HG03280 (cell line): Measurements from ENCODE around the gene AGAP2.

Source experiments
- ATAC-seq: cut with Tn5 transposase; IDR thresholded peaks from one replicate; pipeline ENCODE4 v1.9.1; 2021; ENCODE audit warnings: mild to moderate bottlenecking, moderate library complexity; ENCODE audit not compliant: unreplicated experiment

AGAP2 gene

DNA sequence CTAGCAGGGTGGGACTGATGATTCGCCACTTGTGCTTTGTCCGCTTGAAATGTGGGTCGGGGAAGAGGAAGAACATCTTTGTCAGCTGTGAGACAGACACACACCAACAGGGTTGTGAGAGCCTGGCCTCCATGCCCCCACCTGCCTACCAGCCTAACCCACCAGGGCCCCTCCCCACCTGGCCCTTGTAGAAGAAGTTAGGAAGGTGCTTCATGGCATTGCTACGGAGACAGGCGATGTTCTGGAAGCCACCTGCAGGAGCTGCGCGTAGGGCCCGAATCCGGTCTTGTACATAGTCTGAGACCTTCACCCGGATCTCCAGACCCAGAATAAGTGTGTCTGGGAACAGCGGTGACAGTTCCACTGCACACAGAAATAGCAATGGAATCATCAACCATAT lies 31.1 kb upstream of the AGAP2 start:
- no peak for ATAC-seq

DNA sequence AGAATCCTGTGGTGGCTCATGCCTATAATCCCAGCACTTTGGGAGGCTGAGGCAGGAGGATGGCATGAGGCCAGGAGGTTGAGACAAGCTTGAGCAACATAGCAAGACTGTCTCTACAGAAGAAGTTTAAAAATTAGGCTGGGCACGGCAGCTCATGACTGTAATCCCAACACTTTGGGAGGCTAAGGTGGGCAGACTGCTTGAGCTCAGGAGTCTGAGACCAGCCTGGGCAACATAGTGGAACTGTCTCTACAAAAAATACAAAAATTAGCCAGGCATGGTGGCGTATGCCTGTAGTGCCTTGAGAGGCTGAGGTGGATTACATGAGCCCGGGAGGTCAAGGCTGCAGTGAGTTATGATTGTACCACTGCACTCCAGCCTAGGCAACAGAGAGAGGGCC lies 29.3 kb upstream of the AGAP2 start:
- no peak for ATAC-seq

DNA sequence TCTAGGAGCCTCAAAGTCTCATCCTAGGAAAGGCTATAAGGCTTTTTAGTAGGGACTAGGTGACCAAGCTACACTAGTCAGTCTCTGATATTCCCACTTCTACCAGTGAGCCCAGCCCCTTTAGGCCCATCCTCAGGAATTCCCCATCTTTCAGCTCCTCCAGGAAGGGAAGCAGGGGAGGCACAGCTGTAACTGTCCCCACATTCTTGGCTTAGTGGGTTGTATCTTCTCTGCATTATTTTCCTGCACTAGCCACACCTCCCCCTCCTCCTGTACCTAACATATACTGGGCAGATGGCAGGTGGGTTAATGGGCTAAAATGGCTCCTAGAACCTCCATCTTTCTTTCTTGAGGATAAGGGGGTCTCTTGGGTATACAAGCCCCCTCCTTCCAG lies 28.8 kb upstream of the AGAP2 start:
- no peak for ATAC-seq

DNA sequence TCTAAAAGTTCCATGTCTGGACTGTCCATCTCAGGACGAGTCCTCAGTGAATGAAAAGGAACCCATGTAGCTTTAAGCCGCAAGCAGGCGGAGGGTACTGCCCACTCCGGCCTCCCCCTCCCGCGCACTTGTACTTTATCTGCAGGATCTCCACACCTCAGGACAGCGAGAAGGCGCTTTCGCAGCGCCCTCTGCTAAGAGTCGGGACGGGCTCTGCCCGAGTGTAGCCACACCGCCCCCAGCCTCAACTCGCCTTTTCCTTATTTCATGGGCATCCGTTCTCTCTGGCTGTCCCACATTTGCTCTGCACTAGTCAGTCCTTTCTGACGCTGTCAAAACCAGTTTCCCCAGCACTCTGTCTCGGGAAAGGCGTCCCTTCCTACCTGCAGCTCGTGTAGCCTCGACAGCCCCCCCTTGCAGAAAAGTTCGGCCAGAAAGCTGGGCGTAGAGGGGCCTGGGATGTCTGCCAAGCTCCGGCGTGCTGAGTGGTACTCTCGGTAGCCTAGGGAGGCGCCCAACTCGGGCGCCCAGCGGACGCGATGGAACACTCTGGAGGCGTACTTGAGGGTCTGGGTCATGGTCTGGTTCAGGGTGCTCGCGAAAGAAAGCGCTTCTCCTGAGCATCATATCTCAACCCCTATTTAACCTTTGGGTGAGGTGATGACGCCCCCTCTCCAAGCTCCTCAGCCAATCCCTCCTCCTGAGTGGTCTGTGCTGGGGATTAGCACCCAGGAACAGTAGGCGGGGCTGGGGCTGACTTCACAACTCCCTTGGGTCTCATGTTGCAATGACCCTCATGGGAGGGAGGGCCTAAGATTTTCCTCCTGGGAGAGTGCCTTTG lies 28.1 kb upstream of the AGAP2 start, which contains the start of gene CYP27B1:
CYP27B1 (minus strand) TSS at position 615 of the 841 bp plus-strand sequence; CDS start at position 578, 37 bp downstream.
- no peak for ATAC-seq

DNA sequence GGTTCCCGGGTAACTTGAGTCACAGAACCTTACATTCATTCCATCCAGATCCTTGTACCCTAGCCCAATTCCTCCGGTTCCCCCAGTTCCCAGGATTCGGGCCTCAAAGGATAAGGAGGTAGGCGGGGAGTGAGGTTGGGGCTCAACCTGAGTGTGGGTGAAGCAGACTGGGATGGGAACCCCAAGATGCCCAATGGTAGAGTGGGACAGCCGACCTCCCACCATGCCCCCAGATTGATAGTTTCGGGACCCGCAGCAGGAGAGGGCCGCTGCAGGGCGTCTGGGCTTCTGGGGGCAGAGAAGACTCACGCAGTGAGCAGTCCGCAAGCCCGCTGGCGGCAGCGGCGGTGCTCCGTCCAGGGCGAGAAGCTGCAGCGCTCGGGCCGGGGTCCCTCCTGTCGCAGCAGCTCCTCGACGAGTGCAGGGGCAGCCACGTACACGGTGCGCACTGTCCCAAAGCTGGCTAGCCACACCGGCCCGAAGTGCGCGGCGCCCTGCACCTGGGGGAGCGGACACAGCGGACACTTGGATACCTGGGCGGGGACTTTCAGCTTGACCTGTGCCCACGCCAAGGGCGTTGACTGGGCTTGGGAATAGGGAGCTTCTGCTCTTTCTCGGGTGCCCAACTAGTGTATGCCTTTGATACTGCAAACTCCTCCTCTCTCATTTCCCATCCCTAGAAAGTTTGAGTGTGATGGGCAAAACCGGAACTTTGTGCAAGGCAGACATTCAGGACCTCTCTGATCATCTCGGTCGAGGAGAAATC lies 27.3 kb upstream of the AGAP2 start:
- no peak for ATAC-seq

DNA sequence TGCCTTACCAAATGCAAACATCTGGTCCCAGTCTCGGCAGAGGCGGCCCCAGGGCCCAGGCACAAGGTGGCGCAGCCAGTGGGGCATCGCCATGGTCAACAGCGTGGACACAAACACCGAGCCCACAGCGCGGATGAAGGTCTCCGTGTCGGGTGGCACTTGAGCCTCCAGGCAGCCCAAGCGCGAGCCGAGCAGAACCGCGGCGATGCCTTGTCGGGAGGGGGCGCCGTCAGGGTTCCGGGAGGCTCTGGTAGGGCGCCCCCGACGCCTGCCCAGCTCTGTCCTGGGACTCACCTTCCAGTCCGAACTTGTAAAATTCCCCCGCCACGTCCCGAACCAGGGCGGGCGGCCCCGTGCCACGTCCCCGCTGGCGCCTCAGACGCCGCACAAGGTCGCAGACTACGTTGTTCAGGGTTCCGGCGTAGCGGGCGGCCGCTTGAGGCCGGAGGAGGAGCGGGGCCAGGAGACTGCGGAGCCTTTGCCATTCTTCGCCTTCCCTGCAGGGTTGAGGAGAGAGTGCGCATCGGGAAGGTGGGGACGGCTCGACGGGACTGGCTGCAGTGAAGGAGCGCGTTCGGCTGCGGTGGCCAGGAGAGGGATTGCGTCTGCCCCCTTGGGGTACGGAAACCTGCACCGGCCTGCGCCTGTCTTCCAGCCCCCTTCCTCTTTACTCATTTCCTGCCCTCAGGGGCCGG lies 26.6 kb upstream of the AGAP2 start:
- ATAC-seq, result peak; percentile 66

DNA sequence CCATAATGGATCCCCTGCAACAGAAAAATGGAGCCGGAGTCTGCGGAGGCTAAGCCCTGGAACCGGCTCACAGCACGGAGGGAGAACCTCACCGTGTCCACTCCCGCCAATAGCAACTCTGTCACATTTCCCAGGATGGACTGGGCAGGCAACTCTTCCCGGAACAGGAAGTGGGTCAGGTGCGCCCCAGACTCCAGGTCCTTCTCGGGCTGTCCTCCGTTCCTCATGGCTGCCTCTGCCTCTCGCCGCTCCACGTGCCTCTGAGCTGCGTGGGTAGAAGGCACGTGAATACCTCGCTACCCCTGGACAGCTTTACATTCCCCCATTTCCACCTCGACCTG lies 26.1 kb upstream of the AGAP2 start:
- ATAC-seq, result peak; percentile 9

DNA sequence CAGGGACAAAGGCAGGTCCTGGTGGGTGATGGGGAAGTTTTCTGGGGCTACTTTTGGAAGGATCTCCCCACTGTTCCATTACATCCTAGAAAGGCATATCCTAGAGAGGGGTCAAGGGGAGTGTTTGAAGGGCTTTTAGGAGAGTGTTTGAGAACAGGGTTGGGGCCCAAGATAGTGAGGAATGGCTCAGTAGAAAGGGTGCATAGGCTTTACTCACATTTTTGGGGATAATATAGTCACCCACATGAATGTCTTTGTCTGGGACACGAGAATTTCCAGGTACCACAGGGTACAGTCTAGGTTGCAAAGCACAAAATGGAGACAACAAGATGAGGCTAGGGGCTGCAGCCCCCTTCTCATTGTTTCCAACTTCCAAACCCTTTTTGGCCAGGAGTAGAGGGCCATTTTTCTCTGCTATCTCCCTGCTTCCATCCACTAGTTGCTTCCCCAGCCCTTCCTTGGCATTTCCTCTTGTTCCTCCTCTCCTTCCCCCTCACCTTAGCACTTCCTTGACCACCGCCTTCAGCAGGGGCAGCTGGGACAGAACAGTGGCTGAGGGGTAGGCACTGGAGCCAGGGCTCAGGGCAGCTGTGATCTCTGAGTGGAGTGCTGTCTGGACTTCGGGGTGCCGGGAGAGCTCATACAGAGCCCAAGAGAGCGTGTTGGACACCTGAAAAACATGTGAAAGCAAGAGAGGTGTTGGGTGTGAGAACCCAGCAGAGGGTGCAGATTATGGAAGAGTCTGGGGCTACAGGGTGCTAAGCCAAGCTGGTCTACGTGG lies 25.5 kb upstream of the AGAP2 start:
- ATAC-seq, result no peak

DNA sequence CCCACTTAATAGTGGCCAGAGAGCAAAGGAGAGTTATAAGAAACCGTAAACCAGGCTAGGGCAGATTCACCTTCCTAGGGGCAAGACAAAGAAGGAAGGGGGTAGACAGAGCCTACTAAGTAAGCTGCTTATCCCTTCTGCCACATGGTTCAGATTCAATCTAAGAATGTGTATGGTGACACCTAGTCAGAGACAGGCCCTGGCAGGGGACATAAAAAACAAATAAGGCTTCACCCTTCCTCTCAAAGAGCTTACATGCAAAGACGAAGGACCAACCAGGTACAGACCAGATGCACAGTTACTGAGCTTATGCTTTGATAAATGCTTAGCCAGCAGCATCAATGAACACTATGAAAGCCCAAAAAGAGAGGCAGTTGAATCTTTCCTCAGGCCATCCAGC lies 23.9 kb upstream of the AGAP2 start:
- ATAC-seq, result no peak

DNA sequence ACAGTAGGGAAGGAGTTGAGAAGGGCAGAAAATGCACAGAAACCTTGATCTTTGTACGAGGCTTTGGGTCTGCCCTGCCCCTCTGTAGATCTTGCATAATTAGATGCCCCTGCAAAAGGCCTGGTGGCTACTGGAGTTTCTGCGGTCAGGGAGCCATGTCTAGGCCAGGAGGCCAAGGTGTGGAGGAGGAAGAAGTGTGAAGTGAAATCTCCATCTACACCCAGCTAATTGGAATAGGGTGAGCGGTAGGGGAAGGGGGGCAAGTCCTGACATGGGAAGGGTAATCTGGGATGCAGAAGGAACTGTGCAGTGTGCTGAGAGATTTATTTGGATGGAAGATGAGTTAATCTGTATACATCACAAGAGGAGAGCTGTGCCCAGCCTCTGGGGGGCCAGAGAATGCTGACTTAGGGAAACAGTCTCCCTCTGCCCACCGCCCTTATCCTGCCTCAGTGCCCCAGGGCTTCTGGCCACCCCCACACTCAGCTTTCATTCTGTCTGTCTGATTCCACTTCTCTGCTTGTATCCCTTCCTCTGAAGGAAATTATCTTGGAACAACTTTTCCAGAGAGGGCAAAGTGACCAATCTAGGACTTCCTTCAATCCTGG lies 23.0 kb upstream of the AGAP2 start:
- no peak for ATAC-seq

DNA sequence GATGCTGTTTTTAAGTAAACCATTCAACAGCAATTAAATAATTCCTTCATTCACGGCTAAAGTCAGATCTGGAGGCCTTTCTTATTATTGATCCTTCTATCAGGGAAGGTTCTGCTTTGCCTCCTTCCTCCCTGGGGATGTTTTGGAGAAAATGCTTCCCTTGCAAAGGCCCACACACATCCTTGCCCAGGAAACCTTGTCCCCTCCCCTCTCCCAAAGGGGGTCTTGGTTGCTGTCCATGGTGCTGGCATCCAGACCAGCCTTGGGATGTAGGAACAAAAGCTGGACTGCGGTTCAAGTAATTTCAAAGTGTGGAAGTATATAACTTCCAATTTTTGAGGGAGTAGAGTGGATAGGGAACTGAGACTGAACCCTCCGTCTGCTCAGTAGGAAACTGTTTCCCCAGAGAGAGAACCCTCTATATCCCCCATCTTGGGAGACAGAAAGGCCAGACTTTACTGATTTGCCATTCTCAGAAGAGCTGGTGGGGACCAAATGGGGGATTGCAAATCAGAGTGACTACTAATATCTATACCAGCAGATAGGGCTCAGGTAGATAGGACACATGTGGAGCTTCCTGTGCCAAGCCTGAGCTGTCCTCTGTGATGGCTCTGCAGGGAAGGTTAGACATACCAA lies 21.9 kb upstream of the AGAP2 start:
- ATAC-seq, result no peak

DNA sequence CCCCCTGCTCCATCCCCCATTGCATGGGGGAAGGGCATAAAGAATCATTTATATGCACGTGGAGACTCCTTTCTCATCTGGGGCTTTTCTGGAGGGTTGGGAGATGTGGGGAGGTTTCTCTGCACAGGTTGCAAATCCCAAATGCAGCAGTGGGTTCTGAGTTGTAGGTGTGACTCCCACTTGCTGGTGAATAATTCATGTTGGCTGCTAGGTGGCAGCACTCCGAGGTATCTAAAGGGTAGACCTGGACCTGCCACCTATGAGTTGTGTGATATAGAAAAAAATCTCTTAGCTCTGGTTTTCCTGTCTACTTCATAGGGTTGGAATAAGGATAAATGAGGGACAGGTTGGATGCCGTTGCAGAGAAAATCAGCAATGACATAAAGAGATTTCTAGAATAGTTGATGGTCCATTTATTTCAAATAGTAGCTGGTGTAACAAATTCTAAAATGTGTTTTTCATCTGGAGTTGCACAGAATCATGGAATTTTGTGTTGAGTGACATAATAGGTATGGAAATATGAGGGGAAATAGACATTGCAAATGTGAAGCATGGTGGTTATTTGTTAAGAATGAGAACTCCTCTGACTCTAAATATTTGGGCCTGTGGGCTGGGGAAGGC lies 20.9 kb upstream of the AGAP2 start:
- ATAC-seq, result no peak

DNA sequence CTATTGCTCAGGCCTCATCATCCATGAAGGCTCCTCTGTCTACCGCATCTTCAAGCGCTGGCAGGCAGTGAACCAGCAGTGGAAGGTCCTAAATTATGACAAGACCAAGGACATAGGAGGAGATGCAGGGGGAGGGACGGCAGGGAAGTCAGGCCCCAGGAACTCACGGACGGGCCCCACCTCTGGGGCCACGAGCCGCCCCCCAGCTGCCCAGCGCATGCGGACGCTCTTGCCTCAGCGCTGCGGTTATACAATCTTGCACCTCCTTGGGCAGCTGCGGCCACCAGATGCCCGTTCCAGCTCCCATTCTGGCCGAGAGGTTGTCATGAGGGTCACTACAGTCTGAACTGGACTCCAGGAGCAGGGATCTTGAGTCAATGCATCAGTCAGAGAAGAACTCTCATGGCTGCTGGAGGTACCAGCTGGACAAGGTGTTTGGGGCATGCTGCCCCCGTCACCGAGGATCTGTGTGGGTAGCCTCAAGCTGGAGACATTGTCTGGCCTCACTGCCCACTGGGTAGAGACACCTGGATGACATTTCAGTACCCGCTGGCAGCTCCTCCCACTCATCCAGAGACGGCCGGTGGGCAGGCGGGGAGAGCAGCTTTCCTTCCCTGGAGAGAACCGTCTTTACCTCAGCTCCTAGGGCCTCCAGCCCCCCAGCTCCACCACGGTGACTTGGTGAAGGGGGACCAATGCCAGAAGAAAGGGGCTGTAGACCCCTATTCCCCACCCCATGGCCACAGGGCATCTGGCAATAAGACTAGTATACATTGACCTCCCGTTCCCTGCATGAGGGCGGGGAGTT lies 20.2 kb upstream of the AGAP2 start:
- no peak for ATAC-seq

DNA sequence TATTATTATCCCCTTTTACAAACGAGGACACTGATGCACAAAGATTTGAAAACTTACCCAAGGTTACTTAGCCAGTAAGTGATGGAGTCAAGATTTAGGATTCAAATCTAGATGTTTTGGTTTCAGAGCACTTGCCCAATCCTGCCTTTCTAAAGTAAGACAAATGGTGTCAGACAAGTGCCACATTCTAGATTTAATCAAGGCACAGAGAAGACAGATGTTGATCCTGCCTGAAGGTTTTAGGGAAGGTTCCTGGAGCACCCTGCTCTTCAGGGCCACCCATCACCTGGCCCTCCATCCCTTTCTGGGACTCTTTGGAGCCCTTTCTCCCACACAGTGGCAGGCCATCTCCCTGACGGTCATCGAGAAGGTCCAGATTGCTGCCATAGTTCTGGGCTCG lies 19.2 kb upstream of the AGAP2 start:
- no peak for ATAC-seq

DNA sequence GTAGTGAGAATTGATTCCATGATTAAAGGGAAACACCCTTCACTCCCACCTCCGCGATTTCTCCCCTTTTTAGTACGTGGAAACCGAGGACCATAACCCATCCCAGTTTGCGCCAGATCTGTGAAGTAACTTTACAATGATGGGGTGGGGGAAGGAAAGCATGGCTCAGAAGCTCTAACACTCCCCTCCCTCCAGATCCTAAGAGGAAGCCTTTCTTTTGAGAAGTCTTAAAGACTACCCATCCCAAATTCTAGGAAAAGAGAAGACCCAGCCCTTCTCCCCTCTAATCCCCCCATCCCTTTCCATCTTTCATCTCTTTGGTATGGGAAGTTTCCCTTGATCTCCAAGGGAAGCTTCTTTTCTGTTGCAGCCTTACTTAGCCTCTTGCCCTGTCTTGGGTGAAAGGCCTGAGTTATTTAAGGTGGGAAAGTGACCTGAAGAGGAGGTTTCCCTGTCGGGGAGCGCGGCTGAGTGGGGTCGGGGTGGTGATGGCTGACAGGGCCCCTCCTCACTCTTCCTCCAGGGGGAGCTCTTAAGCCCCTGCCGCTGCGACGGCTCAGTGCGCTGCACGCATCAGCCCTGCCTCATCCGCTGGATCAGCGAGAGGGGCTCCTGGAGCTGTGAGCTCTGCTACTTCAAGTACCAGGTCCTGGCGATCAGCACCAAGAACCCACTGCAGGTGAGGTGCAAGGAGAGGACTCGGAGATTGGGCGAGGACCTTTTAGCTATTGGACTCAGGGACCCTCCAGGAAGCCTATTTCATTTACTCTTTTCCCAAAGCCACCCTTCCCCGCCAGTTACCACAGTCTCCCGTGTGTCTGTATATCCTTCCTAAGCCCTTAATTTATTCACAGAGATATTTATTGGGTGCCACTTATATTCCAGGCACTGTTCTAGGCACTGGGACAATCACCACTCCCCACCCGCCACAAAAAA lies 18.1 kb upstream of the AGAP2 start:
- no peak for ATAC-seq

DNA sequence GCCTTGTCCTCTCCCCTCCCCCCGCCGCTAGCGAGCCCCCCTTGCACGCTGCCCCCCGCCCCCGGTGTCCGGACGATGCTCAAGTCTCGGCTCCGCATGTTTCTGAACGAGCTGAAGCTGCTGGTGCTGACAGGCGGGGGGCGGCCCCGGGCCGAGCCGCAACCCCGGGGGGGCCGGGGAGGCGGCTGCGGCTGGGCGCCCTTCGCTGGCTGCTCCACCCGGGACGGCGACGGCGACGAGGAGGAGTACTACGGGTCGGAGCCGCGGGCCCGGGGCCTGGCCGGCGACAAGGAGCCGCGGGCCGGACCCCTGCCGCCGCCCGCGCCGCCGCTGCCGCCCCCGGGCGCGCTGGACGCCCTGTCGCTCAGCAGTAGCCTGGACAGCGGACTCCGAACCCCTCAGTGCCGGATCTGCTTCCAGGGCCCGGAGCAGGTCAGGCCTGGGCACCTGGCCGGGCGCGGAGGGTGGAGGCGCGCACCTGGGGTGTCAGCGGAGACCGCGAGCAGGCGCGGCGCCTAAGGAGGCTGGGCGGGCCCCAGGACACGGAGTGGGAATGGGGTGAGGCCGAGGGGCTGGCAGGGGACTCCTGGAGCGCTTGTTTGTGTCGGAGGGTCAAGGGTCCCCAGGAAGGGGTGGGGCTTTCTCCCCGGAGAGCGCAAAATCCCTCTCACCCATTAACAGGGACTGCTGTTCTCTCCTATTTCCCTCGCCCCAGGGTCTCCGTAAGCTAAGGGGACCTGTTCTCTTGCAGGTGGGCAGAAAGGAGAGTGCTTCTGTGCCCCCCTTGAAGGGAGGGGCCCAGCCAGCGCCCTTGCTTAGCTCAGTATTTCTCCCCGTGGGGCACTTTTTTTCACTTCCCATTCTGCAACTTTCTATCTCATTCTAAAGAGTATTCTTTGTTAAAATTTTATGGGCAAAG lies 17.2 kb upstream of the AGAP2 start:
- ATAC-seq, result no peak

DNA sequence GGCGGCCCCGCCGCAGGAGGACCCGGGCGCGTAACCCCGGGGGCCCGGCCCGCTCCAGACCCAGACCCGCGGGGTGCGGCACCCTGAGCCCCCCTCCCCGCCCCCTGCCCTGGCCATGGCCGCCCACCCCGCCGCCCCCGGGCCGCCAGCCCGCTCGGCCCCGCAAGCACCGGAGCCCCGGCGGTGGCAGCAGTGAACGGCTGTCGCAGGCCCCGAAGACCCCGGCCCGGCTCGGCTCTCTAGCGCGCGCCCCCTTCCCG lies 16.6 kb upstream of the AGAP2 start:
- ATAC-seq, result no peak
